ENCODE results near the gene OR6V1. TPM values are rescaled to one million over a fixed set of nuclear protein-coding genes. Genes with fewer than 3 reads are reported as not detected.

The OR6V1 gene
- total and polyA plus RNA-seq, 2 donors (not counting 1 experiment from before 2014, with no cell fraction given): not detected

DNA sequence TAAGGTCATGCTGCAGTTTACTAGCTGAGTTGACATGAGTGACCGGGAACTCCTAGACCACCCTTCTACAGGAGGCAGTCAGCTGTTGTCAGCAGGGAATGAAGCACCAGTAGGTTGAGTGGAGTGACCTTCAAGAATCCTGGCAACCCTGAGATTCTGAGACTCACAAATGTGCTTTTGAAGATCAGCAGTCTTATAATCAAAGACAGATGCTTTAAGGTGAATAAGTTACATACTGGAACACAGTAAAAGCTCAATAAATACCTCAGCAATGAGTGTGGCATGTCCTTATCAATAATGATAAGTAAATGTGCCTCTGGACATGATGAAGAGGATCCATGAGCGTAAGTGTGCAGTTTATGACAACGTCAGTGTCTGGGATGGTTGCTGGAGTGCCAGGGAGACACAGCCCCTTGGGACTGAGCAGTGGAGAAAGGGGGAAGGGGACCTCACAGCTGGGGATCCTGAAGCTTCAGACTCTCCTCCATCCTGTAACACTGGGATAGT is 11.9 kb upstream of the OR6V1 start:
- Mint-ChIP-seq H3K27me3 (no peaks in the 10 kb centered on the region), H3K9me3 (ENCODE audit: insufficient read depth) (no peaks in the 10 kb centered on the region), H3K4me1 (peaks cover 10% of the 10 kb centered on the region), H3K4me3 (no peak overlapping the region), H3K27ac (no peak overlapping the region)
- TF ChIP-seq, protein P1, sequence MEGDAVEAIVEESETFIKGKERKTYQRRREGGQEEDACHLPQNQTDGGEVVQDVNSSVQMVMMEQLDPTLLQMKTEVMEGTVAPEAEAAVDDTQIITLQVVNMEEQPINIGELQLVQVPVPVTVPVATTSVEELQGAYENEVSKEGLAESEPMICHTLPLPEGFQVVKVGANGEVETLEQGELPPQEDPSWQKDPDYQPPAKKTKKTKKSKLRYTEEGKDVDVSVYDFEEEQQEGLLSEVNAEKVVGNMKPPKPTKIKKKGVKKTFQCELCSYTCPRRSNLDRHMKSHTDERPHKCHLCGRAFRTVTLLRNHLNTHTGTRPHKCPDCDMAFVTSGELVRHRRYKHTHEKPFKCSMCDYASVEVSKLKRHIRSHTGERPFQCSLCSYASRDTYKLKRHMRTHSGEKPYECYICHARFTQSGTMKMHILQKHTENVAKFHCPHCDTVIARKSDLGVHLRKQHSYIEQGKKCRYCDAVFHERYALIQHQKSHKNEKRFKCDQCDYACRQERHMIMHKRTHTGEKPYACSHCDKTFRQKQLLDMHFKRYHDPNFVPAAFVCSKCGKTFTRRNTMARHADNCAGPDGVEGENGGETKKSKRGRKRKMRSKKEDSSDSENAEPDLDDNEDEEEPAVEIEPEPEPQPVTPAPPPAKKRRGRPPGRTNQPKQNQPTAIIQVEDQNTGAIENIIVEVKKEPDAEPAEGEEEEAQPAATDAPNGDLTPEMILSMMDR (IDR thresholded peaks at IDR 0.05): no peak
- no peak for TF ChIP-seq EZH2 (IDR thresholded peaks at IDR 0.05; ENCODE audit: borderline replicate concordance, insufficient read depth, low read depth, low read length, poor library complexity, severe bottlenecking)
- POLR2A ChIA-PET: no interaction called here
- Histone ChIP-seq H3K4me2 (replicated peaks; ENCODE audit: low read depth, low read length, poor library complexity, severe bottlenecking) (no peak overlapping the region), H3K79me2 (ENCODE audit: control insufficient read depth, insufficient read depth, low read length) (no peaks in the 10 kb centered on the region), H3K9me3 (ENCODE audit: control extremely low read depth in 1 of 3, control insufficient read depth in 2 of 3, insufficient read depth in 1 of 3, low read length in 2 of 3) (no peaks in the 10 kb centered on the region), H3K27me3 (replicated peaks in 1 of 4; ENCODE audit: control extremely low read depth in 1 of 4, control insufficient read depth in 3 of 4, insufficient read depth in 4 of 4, low read length in 3 of 4) (no peaks in the 10 kb centered on the region), H2AFZ (ENCODE audit: insufficient read depth, low read depth, low read length, poor library complexity, severe bottlenecking) (no peak overlapping the region), H3K36me3 (replicated peaks in 1 of 2; ENCODE audit: control extremely low read depth in 1 of 2, control insufficient read depth in 1 of 2, extremely low read depth in 1 of 2, insufficient read depth in 2 of 2, low read length in 1 of 2) (no peaks in the 10 kb centered on the region), H3K4me1 (ENCODE audit: control insufficient read depth in 2 of 2, insufficient read depth in 2 of 2, low read length in 2 of 2) (no peaks in the 10 kb centered on the region), H3K9ac (ENCODE audit: low read length) (no peak overlapping the region), H4K20me1 (ENCODE audit: control insufficient read depth, insufficient read depth, low read length, poor library complexity, severe bottlenecking) (no peaks in the 10 kb centered on the region), H3K27ac (ENCODE audit: low read length in 2 of 2) (no peak overlapping the region), H3K4me3 (ENCODE audit: control extremely low read depth in 1 of 5, extremely low read depth in 1 of 5, insufficient read depth in 1 of 5, low read depth in 2 of 5, low read length in 4 of 5) (no peak overlapping the region)
- WGBS (ENCODE audit: insufficient coverage): 100% methylated on average over 3 of the region's 3 CpGs
- ATAC-seq (ENCODE audit: low read depth) (no peak), DNase-seq (no peak)
- CTCF ChIA-PET: interaction anchor here (1.6 kb wide), 1 partner anchor 175 kb away, joined by 6 read pairs; no protein-coding TSS in a partner anchor
- intact Hi-C loops (cut with micrococcal nuclease): no loop called here

DNA sequence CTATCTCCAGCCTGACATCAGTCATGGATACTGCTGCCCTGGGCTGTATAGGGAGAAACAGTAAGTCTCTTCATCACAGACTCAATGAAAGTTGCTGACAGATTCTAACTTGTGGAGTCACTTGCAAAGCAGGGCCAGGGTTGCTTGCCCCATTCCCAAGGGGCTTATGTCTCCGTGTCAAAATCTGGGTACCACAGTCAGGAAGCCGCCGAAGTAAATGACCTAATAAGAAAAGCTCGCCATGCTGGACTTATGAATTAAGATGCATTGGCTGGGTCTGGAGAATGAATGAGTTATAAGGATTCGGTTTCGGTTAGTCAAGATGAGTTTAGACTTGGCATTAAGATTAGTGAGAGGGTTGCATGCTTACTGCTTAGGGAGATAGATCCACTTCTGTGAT is 10.8 kb upstream of the OR6V1 start:
- no peaks in the 10 kb centered on the region for H3K9me3 ChIP-seq (ENCODE audit: control extremely low read depth in 1 of 3, control insufficient read depth in 2 of 3, insufficient read depth in 1 of 3, low read length in 2 of 3)
- no peaks in the 10 kb centered on the region for H4K20me1 ChIP-seq (ENCODE audit: control insufficient read depth, insufficient read depth, low read length, poor library complexity, severe bottlenecking)
- H3K36me3 ChIP-seq (replicated peaks in 1 of 2; ENCODE audit: control extremely low read depth in 1 of 2, control insufficient read depth in 1 of 2, extremely low read depth in 1 of 2, insufficient read depth in 2 of 2, low read length in 1 of 2): no peaks in the 10 kb centered on the region
- Mint-ChIP-seq H3K27ac (no peak overlapping the region), H3K4me3 (no peak overlapping the region), H3K4me1 (peaks cover 12% of the 10 kb centered on the region), H3K27me3 (no peaks in the 10 kb centered on the region), H3K9me3 (ENCODE audit: insufficient read depth) (no peaks in the 10 kb centered on the region)
- H3K27me3 ChIP-seq (replicated peaks in 1 of 4; ENCODE audit: control extremely low read depth in 1 of 4, control insufficient read depth in 3 of 4, insufficient read depth in 4 of 4, low read length in 3 of 4): no peaks in the 10 kb centered on the region
- POLR2A ChIA-PET: no interaction called here
- H3K79me2 ChIP-seq (ENCODE audit: control insufficient read depth, insufficient read depth, low read length): no peaks in the 10 kb centered on the region
- H3K4me2 ChIP-seq (replicated peaks; ENCODE audit: low read depth, low read length, poor library complexity, severe bottlenecking): no peak overlapping the region
- H3K27ac ChIP-seq (ENCODE audit: low read length in 2 of 2): no peak overlapping the region
- DNase-seq (no peak), ATAC-seq (ENCODE audit: low read depth) (no peak)
- intact Hi-C loops (cut with micrococcal nuclease): no loop called here
- H3K4me3 ChIP-seq (ENCODE audit: control extremely low read depth in 1 of 5, extremely low read depth in 1 of 5, insufficient read depth in 1 of 5, low read depth in 2 of 5, low read length in 4 of 5): no peak overlapping the region
- H3K9ac ChIP-seq (ENCODE audit: low read length): no peak overlapping the region
- no peak overlapping the region for H2AFZ ChIP-seq (ENCODE audit: insufficient read depth, low read depth, low read length, poor library complexity, severe bottlenecking)
- TF ChIP-seq, protein P1 (IDR thresholded peaks at IDR 0.05): no peak
- TF ChIP-seq EZH2 (IDR thresholded peaks at IDR 0.05; ENCODE audit: borderline replicate concordance, insufficient read depth, low read depth, low read length, poor library complexity, severe bottlenecking): no peak
- CTCF ChIA-PET: interaction anchor here (1.6 kb wide), 1 partner anchor 174 kb away, joined by 6 read pairs; no protein-coding TSS in a partner anchor
- WGBS (ENCODE audit: insufficient coverage): 97% methylated on average over 6 of the region's 6 CpGs
- no peaks in the 10 kb centered on the region for H3K4me1 ChIP-seq (ENCODE audit: control insufficient read depth in 2 of 2, insufficient read depth in 2 of 2, low read length in 2 of 2)

Data from B cell (primary cell).